GM15510 (cell line): ENCODE results near the gene SPECC1L.

Source experiments
- POLR2A ChIP-seq: IDR thresholded peaks from 3 replicates; pipeline ENCODE4 v1.6.1; 2011; ENCODE audit warnings: borderline replicate concordance; ENCODE audit not compliant: insufficient read length; ENCODE audit errors: extremely low read depth

SPECC1L gene

DNA sequence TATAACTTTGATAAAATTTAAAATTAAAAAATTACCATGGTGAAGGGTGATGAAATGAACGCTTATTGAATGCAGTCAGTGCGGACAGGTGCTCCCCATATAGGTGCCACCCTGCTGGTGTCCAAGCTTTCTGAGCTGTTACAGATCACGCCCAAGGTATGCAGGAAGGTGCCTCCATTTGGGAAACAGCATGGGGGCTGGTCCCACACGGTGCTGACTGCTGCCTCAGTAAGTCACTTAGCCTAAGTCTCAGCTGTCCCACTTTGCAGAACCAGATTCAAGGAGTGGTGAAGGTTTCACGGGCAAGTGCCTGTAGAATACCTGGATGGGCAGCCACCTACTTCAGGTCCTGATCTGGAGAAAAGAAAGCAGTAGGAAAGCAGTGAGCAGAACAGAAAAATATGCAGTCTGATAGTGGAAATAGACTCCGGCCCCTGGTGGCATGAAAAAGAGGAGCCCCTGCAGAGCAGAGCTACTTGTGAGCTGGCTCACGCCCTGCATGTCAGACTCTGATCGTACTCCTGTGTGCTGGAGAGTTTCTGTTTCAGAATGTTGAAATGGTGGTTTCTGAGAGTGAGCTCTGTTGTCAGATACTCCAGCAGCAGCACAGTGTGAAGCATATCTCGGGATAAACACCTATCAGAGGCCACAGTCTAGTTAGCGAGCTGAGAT lies 189.9 kb downstream of the SPECC1L start:
- no peak for TF ChIP-seq POLR2A

DNA sequence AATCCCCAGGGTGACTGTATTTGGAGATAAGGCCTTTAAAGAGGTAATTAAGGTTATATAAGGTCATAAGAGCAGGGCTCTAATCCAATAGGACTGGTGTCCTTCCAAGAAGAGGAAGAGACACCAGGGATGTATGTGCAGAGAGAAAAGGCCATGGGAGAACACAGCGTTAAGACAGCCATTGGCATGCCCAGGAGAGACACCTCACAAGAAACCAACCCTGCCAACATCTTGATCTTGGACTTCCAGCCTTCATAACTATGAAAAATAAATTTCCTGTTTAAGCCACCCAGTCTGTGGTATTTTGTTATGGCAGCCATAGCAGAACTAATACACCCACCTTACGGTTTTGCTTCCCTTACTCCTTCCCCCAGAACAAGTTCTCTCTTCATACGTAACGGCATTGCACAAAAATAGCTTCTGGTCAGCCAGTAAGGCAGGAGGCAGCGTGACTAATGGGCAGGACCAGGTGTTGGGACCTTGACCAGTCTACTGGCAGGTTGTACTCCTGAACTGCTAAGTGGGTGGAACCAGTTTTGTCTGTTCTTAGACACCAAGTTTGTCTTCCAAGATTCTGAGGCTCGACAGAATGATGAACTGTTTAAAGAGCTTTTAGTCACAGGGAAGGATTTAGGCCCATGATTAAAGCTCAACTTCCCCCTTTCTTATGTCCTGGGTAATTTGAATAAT lies 192.6 kb downstream of the SPECC1L start:
- TF ChIP-seq POLR2A, result no peak

GRCh38 chr22:24465566-24465965 lies 194.9 kb downstream of the SPECC1L start:
- TF ChIP-seq POLR2A, result no peak

GRCh38 chr22:24465975-24466374 lies 195.3 kb downstream of the SPECC1L start:
- no peak for TF ChIP-seq POLR2A

GRCh38 chr22:24466716-24467328 lies 196.2 kb downstream of the SPECC1L start:
- no peak for TF ChIP-seq POLR2A

GRCh38 chr22:24467340-24467739 lies 196.7 kb downstream of the SPECC1L start:
- no peak for TF ChIP-seq POLR2A
